LNCaP clone FGC (cell line): Measurements from ENCODE around the gene POLR2M.

Experiments used
- DNase-seq: peaks from one replicate; pipeline ENCODE4 v3.0.0-alpha.2; 2011; ENCODE audit warnings: low read depth
- H3K4me3 ChIP-seq: 2 replicates; pipeline ENCODE4 v1.5.1; 2011; ENCODE audit warnings: mild to moderate bottlenecking, low read depth, low read length, control low read depth
- CTCF ChIP-seq: IDR thresholded peaks from 2 replicates; pipeline ENCODE4 v1.5.1; 2012; ENCODE audit warnings: mild to moderate bottlenecking; ENCODE audit not compliant: control insufficient read depth, insufficient read depth; ENCODE audit errors: extremely low read depth

Gene POLR2M

GRCh38 chr15:57690341-57690966, 16.1 kb upstream of the POLR2M start:
- H3K4me3 ChIP-seq = no peak overlapping the region
- no peak for TF ChIP-seq CTCF
- DNase-seq = no peak

GRCh38 chr15:57691082-57691481, 15.4 kb upstream of the POLR2M start:
- no peak overlapping the region for H3K4me3 ChIP-seq
- no peak for DNase-seq
- no peak for TF ChIP-seq CTCF

GRCh38 chr15:57692709-57693108, 13.8 kb upstream of the POLR2M start:
- no peak overlapping the region for H3K4me3 ChIP-seq
- DNase-seq = no peak
- TF ChIP-seq CTCF = no peak

GRCh38 chr15:57694279-57694678, 12.2 kb upstream of the POLR2M start:
- no peak for DNase-seq
- no peak for TF ChIP-seq CTCF
- no peak overlapping the region for H3K4me3 ChIP-seq

GRCh38 chr15:57696146-57696545, 10.4 kb upstream of the POLR2M start:
- DNase-seq = peak; percentile 70
- no peak for TF ChIP-seq CTCF

GRCh38 chr15:57697588-57697987, 8.9 kb upstream of the POLR2M start:
- DNase-seq = no peak
- TF ChIP-seq CTCF = no peak
- H3K4me3 ChIP-seq = no peak overlapping the region

More at GRCh38 chr15:57696146-57696545, 10.4 kb upstream of the POLR2M start:
- H3K4me3 ChIP-seq = no peak overlapping the region

GRCh38 chr15:57698243-57698642, 8.3 kb upstream of the POLR2M start:
- no peak for TF ChIP-seq CTCF
- DNase-seq = no peak
- H3K4me3 ChIP-seq = no peak overlapping the region
